ENCODE measurements around the gene NUDT4B.
"Not testable (repeated sequence)": the region's sequence is repeated elsewhere in the genome, so short reads cannot be mapped to it uniquely, and the experiment has no call there.

The NUDT4B gene

DNA sequence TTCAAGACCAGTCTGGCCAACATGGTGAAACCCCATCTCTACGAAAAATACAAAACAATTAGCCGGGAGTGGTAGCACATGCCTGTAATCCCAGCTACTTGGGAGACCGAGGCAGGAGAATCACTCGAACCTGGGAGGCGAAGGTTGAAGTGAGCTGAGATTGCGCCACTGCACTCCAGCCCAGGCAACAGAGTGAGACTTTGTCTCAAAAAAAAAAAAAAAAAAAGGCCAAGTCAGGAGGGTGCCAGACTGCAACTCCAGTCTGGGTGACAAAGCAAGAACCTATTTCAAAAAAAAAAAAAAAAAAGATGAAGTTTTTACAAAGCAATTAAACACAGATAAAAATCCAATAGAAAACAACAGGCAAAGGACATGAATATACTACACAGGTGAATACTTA, 9.9 kb upstream of the NUDT4B start:
- not testable (repeated sequence) for DNase-seq

DNA sequence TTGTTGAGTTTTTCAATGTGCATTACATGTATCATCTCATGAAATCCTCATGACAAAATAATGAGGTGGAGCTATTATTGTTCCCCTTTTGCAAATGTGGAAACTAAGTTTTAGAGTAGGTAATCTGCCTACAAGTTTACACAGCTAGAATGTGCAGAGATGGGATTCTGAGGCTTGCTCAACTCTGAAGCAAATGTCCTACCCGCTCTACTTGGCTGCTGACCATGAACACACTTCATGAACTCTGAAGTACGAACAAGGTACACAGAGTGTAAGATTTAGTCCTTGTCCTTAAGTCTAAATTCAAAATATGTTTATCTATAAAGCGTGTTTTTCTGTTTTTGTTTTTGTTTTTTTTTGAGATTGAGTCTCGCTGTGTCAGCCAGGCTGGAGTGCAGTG, 5.4 kb upstream of the NUDT4B start:
- not testable (repeated sequence) for DNase-seq

- DNase-seq, result not testable (repeated sequence)
Measured at GRCh38 chr1:148743726-148744720, 4.6 kb upstream of the NUDT4B start.

DNA sequence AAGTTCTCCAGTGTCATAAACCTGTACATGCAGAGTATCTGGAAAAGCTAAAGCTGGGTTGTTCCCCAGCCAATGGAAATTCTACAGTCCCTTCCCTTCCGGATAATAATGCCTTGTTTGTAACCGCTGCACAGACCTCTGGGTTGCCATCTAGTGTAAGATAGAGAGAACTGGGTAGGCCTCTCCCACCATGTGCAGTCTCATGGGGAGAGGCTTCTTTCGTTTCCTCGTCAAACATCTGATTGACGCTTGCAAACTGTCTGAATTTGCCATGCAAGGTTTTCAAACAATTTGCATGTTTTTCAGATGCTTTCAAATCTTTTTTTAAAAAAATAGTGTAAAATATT, 734 bp downstream of the NUDT4B start:
- not testable (repeated sequence) for DNase-seq

DNA sequence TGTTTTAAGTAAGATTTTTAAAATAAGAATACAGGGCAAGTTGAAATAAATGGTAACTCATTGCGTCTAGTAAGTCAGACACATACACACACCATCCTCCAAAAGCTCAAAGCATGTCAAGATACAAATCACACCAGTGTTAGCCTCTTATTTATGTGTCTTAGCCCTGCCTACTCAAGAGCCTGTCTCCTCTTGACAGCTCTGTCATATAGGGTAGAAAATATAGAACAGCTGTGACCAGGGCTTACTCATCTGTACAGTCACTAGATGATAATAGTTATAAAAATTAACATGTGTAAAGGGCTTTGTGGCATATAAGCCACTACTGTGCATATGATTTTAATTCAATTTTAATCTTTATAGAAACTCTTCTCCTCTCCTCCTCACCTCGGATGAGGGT, 7.7 kb downstream of the NUDT4B start:
- DNase-seq, result not testable (repeated sequence)

- DNase-seq, result not testable (repeated sequence)
Measured at GRCh38 chr1:148757446-148757845, 8.9 kb downstream of the NUDT4B start.

- DNase-seq, result not testable (repeated sequence)
Measured at GRCh38 chr1:148758412-148758811, 9.8 kb downstream of the NUDT4B start.

DNA sequence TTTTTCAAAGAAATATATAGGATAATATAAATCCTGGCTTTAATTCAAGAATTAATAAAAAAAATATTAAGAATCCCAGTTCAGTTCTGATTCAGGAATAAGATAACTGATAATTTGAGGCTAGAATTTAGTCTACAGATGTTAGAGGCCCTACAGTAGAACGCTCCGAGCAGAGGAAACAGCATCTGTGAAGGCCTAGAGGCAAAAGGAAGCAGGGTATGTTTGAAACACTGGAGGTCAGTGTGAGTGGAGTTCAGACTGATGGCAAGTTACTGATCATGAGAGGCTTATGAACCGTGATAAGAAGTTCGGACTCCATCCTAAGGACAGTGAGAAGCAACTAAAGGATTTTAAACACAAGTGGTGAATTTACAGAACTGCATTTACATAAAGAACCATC, 10.4 kb downstream of the NUDT4B start:
- not testable (repeated sequence) for DNase-seq

DNA sequence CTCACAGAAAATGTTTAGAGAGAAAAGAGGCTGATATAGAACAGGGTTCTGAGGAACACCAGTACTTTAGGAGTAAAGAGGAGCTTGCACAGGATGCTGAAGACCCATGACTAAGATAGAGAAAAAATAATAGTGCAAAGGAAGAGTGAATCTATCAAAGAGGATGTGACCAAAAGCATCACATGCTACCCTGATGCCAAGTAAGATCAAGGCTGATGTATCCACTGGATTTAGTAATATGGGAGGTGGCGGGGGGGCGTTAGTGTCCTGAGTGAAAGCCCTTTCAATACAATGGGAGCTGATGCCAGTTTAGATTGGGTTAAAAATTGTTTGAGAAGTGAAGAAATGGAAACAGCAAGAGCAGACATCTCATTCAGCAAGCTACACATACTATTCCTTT, 11.2 kb downstream of the NUDT4B start:
- not testable (repeated sequence) for DNase-seq

DNA sequence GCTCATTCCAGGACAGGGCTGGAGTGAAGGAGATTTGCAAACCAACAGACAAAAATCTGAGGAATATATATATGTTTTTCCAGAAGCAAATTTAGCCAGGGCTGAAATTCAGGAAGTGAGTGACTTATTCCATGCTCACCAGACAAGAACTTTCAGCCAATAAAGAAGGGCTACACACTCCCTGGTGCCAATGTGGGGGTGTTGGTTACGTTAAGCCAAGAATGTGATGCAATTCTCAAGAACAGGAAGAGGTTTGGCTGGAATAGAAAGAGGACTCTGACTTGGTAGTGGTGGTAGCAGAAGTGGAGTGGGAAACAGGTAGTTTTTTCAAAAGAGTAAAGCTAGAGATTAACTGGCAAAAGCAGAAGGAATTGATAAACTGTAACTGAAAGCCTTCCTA, 11.6 kb downstream of the NUDT4B start:
- DNase-seq, result not testable (repeated sequence)

DNA sequence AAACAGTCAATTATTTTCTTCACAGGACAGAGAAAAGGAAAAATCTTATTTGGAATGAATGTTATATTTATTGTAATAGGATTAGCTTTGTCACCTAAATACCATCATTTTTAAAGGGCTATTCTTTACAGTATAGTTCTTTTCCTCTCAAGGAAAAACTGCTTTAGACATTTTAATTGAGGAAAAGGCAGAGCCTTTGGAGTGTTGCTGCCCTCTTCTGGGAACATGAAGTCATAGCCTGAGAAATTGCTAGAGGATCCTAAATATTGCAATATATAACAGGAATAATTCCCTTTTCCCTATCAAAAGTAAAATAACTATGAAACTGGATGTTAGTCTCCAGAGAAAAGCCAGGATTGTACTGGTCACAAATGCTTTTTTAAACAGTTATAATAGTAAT, 12.8 kb downstream of the NUDT4B start:
- DNase-seq, result not testable (repeated sequence)

- not testable (repeated sequence) for DNase-seq
Measured at GRCh38 chr1:148765238-148766019, 16.9 kb downstream of the NUDT4B start.

GRCh38 chr1:148768541-148768940, 20.0 kb downstream of the NUDT4B start:
- DNase-seq, result not testable (repeated sequence)

DNA sequence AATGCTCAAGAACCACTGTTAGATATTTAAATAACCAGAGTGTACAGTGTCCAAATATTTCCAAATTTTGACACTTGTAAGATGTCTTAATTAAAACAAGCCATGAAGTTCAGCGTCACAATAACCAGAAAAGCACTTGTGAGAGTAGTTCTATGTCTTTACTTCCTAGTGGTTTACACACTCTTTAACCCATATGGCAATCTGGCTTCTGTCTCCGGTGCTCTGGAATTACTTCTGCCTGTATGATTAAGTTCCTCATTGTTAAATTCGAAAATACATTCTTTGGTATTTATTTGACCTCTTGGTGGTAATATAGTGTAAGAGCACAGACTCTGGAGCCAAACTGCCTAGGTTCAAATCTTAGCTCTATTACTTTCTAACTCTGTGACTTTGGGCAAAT, 20.9 kb downstream of the NUDT4B start:
- not testable (repeated sequence) for DNase-seq

- not testable (repeated sequence) for DNase-seq
Measured at GRCh38 chr1:148773690-148774089, 25.1 kb downstream of the NUDT4B start.

DNA sequence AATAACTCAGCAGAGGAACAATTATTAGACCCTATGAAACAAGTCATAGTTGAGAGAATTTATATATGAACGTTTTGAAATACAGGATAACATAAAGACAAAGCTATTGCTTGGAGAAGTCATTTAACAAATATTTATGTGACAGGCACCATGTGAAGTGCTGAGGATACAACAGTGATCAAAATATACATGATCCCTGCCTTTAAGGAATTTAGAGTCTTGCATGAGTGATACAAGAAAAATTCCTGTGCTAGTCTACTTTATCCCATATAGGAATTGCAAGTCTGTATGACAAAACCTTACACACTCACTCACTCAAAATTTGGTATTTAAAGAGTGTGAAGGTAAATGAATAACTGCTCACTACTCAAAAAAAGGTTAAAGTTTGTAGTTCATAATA, 25.5 kb downstream of the NUDT4B start:
- not testable (repeated sequence) for DNase-seq

DNA sequence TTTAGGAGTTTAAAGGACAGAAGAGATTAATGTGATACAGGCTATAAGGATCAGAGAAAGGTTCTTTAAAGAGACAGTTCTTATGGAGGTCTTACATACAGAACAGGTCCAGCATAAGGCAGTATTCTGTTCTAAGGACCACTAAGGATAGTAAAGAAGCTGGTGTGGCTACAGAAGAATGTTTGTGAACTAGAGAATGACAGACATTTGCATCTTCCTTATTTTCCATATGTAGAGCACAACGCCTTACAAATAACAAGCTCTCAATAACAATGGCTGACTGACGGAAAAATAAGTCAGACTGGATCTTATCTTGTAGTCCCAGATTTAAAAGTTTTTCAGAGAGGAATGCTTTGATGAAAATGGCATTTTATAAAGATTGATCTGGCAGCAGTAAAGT, 26.7 kb downstream of the NUDT4B start:
- not testable (repeated sequence) for DNase-seq

- DNase-seq, result not testable (repeated sequence)
Measured at GRCh38 chr1:148777649-148778048, 29.1 kb downstream of the NUDT4B start.

- not testable (repeated sequence) for DNase-seq
Measured at GRCh38 chr1:148780404-148780803, 31.8 kb downstream of the NUDT4B start.

- DNase-seq, result not testable (repeated sequence)
Measured at GRCh38 chr1:148791543-148792099, 43.0 kb downstream of the NUDT4B start.

DNA sequence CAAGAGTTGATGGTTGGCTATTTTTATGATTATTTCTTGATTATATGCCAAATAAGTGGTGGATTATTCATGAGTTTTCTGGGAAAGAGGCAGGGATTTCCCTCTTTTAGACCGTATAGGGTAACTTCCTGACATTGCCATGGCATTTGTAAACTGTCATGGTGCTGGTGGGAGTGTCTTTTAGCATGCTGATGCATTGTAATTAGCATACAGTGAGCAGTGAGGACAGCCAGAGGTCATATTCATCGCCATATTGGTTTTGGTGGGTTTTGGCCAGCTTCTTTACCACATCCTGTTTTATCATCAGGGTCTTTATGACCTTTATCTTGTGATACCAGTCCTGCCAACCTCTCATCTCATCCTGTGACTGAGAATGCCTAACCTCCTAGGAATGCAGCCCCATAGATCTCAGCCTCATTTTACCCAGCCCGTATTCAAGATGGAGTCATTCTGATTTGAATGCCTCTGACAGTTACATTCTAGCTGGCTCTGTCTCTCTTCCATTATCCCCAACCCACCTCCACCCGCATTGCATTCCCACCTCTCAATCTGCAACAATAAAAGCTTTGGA, 45.3 kb downstream of the NUDT4B start:
- DNase-seq, result not testable (repeated sequence)
